ENCODE measurements around the gene ZNF485.

GRCh38 chr10:43623351-43623750, 17.1 kb downstream of the ZNF485 start:
- TF ChIP-seq CTCF (IDR thresholded peaks at IDR 0.05) (no peak), POLR2A (IDR thresholded peaks at IDR 0.05) (no peak)
